C4-2B (cell line): ENCODE data around the gene ERICH6B.

Experiments
- ZFX ChIP-seq: fragments of 450-650 bp; IDR thresholded peaks from 2 replicates; pipeline ENCODE4 v1.6.1; 2017
- TF ChIP-seq, protein P1 (sequence below): fragments of 450-650 bp; conservative IDR thresholded peaks from 2 replicates; pipeline ENCODE4 v1.5.1; 2017; ENCODE audit warnings: mild to moderate bottlenecking

DNA sequence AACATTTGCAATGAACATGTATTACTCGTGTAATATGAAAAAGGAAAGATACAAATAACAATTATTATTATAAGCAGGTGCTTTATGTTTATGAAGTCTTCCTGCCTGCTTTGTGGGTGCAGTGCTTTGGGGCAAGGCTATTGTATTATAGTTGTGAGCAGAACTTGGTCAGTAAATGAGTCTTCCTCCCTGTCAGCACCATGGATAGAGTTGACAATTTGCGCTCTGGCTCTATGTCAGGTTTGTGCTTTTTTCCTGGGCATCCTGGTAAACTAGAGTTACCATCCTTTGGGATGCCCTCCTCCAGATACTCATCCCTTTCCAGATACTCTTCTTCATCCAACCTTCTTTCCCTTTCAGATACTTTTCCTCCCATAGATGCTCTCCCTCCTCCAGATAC lies 19.6 kb downstream of the ERICH6B start:
- TF ChIP-seq, protein P1, sequence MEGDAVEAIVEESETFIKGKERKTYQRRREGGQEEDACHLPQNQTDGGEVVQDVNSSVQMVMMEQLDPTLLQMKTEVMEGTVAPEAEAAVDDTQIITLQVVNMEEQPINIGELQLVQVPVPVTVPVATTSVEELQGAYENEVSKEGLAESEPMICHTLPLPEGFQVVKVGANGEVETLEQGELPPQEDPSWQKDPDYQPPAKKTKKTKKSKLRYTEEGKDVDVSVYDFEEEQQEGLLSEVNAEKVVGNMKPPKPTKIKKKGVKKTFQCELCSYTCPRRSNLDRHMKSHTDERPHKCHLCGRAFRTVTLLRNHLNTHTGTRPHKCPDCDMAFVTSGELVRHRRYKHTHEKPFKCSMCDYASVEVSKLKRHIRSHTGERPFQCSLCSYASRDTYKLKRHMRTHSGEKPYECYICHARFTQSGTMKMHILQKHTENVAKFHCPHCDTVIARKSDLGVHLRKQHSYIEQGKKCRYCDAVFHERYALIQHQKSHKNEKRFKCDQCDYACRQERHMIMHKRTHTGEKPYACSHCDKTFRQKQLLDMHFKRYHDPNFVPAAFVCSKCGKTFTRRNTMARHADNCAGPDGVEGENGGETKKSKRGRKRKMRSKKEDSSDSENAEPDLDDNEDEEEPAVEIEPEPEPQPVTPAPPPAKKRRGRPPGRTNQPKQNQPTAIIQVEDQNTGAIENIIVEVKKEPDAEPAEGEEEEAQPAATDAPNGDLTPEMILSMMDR: no peak
- no peak for TF ChIP-seq ZFX
